Stimulated activated CD8-positive, alpha-beta memory T cell treated with anti-CD3 and anti-CD28 coated beads, Interleukin-12 subunit alpha, Interleukin-12 subunit beta, amount 100 ng/mL, for 24 hours (primary cell): ENCODE results near the gene OR51B4.
"Not testable (repeated sequence)": the region's sequence is repeated elsewhere in the genome, so short reads cannot be mapped to it uniquely, and the experiment has no call there.

Source experiments
- DNase-seq: peaks from one replicate; pipeline ENCODE4 v3.0.0-alpha.2; 2020; ENCODE audit errors: extremely low read depth

OR51B4 gene, protein sequence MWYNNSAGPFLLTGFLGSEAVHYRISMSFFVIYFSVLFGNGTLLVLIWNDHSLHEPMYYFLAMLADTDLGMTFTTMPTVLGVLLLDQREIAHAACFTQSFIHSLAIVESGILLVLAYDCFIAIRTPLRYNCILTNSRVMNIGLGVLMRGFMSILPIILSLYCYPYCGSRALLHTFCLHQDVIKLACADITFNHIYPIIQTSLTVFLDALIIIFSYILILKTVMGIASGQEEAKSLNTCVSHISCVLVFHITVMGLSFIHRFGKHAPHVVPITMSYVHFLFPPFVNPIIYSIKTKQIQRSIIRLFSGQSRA

DNA sequence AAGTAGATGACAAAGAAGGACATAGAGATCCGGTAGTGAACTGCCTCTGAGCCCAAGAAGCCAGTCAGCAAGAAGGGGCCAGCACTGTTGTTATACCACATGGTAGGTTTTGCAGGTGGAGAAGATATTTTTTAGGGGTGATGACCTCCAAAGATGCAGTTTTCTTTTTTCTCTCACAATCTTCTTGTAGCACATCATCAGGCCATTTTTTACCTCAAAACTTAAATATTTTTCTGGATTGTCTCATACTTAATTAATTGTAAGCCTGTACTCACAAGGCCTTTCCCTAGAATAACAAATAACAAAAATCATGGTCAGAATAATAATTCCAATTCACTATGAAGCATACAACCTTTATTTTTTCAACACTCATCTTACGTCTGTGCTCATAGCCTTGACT is at the start of gene OR51B4:
Gene OR51B4 (minus strand): TSS at position 101 of the 400 bp plus-strand sequence. CDS start 0 bp downstream, at position 101.
- DNase-seq, result no peak

- no peak for DNase-seq
These were observed 49.5 kb upstream of the OR51B4 start, which contains the start of gene OR51B6 for GRCh38 chr11:5351208-5351607. OR51B6 (plus strand) TSS chr11:5351508; CDS start chr11:5351508, 0 bp downstream.

GRCh38 chr11:5349550-5349949 is 47.8 kb upstream of the OR51B4 start:
- DNase-seq, result no peak

GRCh38 chr11:5348551-5349194 is 46.9 kb upstream of the OR51B4 start:
- no peak for DNase-seq

- DNase-seq, result no peak
These were observed 44.1 kb upstream of the OR51B4 start for GRCh38 chr11:5345831-5346230.

- no peak for DNase-seq
These were observed 42.0 kb upstream of the OR51B4 start, which contains the start of gene OR51B5 for GRCh38 chr11:5343474-5344335. OR51B5 (minus strand) TSS chr11:5343524; CDS start chr11:5343524, 0 bp downstream.

DNA sequence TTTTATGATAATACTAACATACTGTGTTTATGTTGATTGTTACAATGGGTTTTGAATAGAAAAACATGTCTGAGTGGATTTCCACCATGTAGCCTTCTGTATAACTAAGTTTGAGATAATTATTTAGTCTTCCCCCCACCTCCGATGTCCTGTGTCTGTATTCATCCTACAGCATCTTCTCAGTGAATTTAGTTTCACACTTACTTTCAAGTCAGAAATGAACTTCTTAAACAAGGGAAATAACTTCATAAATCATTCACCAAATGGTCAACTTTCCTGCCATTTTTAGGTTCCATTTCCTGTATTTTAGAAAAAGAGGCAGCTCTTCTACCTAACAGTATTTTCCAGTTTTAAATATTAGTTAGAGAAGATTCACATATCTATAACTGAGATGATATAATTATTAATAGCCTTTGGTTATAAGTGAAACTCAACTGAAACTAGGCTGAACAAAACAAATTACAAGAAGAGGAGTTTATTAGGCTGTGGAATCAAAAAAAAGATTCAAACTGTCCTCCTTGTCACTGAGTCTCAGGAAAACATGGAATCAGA is 38.1 kb upstream of the OR51B4 start:
- DNase-seq, result no peak

DNA sequence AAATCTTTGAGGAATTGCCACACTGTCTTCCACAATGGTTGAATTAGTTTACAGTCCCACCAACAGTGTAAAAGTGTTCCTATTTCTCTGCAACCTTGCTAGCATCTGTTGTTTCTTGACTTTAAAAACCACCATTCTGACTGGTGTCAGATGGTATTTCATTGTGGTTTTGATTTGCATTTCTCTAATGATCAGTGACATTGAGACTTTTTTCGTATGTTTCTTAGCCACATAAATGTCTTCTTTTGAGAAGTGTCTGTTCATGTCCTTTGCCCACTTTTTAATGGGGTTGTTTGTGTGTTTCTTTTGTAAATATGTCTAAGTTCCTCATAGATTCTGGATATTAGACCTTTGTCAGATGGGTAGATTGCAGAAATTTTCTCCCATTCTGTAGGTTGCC is 35.5 kb upstream of the OR51B4 start:
- not testable (repeated sequence) for DNase-seq

GRCh38 chr11:5336331-5336730 is 34.6 kb upstream of the OR51B4 start:
- DNase-seq, result no peak

- no peak for DNase-seq
These were observed 33.4 kb upstream of the OR51B4 start for GRCh38 chr11:5335170-5335569.

- no peak for DNase-seq
These were observed 22.5 kb upstream of the OR51B4 start, which contains the start of gene OR51B2 for GRCh38 chr11:5324197-5324596. OR51B2 (minus strand) TSS chr11:5324297; CDS start chr11:5324297, 0 bp downstream.

DNA sequence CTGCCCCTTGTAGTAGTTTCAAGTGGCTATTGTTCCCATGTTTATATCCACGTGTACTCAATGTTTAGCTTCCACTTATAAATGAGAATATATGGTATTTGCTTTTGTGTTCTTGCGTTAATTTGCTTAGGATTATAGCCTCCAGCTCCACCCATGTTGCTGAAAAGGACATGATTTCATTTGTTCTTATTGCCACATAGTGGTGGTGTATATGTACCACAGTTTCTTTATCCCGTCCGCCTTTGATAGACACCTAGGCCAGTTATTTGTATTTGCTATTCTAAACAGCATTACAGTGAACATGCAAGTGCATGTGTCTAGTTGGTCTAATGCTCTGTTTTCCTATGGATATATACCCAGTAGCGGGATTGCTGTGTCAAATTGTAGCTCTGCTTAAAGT is 15.5 kb upstream of the OR51B4 start:
- no peak for DNase-seq

DNA sequence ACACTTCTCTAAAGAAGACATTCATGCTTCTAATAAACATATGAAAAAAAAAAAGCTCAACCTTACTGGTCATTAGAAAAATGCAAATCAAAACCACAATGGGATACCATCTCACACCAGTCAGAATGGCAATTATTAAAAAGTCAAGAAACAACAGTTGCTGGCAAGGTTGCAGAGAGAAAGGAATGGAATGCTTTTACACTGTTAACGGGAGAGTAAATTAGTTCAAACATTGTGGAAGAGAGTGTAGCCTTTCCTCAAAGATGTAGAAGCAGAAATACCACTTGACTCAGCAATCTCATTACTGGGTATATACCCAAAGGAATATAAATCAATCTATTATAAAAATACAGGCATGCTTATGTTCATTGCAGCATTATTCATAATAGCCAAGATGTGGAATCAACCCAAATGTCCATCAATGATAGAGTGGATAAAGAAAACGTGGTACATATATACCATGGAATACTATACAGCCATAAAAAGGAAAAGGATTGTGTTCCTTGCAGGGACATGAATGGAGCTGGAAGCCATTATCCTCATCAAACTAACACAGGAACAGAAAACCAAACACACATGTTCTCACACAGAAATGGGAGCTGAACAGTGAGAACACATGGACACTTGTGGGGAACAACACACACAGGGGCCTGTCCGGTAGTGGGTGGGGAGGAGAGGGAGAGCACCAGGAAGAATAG is 11.7 kb upstream of the OR51B4 start:
- not testable (repeated sequence) for DNase-seq

GRCh38 chr11:5310423-5310822 is 8.7 kb upstream of the OR51B4 start:
- no peak for DNase-seq

DNA sequence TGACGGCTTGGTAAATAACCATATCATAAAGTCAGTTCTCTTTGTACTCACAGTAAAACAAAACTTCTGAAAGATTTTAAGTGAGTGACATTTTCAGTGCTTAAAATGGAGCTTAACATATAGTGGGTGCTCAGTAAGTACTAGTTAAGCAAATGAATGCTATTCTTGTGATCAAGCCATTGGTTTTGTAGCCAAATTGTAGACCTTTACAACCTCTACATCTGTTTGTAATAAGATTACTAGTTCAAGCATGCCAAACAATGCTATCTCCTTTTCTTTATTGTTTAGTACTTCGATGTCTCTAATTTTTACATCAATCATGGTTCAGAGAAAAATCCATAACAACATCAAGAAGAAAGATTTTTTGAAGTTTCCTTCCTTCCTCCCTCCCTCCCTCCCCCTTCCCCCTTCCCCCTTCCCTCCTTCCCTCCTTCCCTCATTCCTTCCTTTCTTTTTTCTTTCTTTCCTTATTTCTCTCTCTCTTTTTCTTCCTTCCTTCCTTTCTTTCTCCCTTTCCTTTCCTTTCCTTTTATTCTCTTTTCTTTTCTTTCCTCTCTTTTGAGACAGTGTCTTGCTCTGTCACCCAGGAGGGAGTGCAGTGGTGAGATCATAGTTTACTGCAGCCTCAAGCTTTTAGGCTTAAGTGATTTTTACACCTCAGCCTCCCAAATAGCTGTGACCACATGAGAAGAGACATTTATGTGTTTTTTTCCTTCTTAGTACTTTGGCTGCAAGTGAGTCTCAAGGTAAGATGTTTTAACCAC is 5.7 kb upstream of the OR51B4 start:
- no peak for DNase-seq

DNA sequence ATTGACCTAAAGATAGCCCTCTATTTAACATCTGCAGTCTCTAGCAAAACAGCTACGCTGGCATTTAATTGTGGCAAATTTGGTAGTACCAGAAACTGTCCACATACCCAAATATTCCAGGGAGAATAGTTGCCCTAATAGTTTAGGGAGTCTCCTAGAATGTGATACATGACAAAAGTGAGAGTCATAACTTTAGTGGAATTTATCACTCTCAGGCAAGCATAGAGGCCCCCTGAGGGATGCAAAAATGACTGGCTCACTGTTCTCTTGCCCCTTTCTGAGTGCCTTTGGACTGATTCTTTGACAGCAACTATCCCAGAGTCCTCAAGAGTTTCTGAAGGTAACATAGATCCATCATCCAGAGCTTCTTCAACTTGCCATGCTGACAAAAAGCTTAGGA is 2.3 kb upstream of the OR51B4 start:
- DNase-seq, result no peak

DNA sequence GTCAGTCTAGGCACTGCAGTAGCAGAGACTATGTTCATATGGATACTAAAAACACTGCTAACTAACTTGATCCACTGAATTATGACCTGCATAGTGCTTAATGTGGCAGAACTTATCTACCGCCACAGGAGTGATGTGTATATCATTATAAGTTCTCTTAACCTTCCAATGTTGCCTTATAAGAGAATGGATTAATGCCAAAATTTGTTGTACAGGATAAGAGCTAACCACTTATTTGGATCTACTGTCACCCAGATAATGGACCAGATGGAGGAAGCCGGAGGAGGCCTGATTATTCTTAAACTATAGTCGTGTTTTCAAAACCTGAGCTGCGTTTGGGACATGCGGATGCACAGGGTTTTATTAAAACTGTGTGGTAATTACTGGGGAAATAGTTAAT is 1.9 kb upstream of the OR51B4 start:
- DNase-seq, result no peak

DNA sequence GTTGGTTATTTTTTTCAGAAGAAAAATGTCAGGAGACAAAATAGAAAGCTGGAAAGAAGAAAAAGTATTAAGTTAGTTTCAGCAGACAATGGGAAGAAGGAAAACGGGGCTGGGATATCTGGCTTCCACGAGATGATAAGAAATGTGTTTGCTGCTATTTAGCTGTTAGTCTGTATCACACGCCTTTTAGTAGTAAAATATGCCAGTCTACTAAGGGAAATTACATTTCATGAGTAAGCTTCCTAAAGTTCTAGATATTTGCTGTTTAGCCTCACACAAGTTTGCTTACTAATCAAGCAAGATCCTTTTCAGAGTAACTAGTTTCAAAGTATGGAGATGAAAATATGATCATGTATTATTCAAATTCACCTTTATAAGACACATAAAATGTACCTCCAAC is 1.5 kb downstream of the OR51B4 start:
- DNase-seq, result no peak

GRCh38 chr11:5298451-5298850 is 3.3 kb downstream of the OR51B4 start:
- no peak for DNase-seq

DNA sequence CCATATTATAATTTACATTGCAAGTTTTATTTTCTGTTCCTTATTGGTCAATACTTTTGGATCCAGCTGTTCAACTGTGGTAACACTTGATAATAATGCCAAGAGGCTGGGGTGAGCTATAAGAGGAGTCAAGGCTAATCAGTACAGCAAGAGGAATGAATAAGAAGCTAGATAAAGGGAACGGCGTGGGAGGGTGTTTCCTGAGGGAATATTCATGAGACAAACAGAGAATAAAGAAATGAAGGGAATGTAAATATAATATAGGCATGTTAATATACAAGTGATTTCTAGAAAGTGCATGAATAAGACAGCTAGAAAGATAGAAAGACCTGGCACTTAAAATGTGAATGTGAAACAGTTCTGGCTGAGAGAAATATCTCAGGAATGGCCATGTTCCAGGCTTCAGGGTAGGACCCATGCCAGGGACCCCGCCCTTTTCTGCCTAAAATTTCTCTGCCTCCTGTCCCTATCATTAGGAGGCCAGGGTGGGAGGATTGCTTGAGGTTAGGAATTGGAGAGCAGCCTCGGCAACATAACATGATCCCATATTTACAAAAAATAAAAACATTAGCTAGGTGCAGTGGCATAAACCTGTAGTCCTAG is 3.9 kb downstream of the OR51B4 start:
- DNase-seq, result no peak
